NCI-H2227 treated with DMSO at 0.1 percent for 48 hours (cell line): ENCODE data around the gene VPS72.

ENCODE experiments used
- DNase-seq: peaks from one replicate; lab custom pipeline; 2025; lab: John Stamatoyannopoulos, UW

Gene VPS72

GRCh38 chr1:151144474-151145303 is 45.3 kb downstream of the VPS72 start:
- no peak for DNase-seq

GRCh38 chr1:151143986-151144385 is 46.0 kb downstream of the VPS72 start:
- DNase-seq = no peak

- DNase-seq = no peak
These were observed 47.0 kb downstream of the VPS72 start for GRCh38 chr1:151143057-151143435.

DNA sequence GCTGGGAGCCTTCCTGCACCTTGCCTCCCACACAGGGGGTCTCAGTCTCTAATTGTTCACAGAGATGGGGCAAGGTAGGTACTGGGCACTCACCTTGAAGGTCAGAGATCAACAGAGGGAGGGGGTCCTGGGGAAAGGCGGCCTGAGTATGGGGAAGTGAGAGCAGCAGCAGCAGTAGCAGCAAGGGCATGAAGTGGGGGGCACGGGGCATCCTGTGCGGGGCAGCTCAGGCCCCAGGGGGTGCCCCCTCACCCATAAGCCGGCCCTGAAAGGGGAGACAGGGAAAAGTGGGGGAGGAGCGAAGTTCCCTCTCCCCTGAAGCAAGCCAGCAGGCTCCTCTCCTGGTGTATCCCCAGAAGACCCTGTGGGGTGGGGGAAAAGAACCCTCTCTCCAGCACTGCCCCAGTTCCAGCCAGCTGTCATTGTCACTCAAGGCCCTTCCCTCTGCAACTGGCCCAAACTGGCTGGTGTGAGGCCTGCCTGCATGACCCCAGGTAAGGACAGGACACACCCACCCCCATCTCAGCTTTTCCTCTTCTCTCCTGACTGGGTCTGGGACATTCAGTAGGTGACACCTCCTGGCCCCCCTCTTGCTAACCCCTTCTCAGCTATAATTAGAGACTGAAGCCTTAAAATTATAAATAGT is 47.5 kb downstream of the VPS72 start:
- DNase-seq = no peak

DNA sequence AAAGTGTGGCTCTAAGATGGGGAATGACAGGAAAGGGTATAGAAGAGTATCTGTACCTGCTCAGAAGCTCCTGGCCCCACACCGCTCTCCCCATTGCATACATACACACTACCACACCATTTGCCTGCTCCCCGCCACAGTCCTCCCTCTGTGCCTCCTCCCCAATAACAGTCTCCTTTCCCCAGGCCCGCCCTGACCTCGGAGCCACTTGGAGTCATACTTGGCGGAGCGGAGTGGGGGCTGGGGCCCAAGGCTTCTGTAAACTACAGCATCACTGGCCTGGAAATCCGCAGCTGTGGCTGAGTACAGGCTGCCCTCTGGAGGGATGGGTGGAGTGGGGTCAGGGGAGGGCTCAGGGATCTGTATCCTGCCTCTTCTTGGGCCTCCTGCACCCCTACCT is 52.2 kb downstream of the VPS72 start:
- DNase-seq = no peak

GRCh38 chr1:151135433-151136385 is 54.3 kb downstream of the VPS72 start:
- no peak for DNase-seq

DNA sequence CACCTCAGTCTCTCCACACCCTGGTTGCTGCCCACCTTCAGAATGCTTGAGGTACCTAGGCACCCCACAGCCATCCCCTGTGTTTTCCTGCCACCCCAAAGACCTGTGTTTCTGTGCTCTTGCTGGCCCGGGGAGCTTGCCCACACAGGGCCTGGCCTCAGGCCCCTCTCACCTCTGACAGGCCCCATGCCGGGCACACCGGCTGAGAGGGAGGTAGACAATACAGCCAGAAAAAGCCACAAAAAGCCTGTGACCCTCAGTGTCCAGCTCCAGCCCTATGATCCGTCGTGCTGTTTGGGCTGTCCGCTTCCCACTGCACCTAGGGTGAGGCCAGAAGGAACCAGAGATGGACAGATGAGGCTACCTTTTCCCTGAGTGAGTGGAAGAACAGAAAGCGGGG is 55.0 kb downstream of the VPS72 start:
- no peak for DNase-seq

GRCh38 chr1:151134396-151134795 is 55.6 kb downstream of the VPS72 start:
- DNase-seq = no peak

DNA sequence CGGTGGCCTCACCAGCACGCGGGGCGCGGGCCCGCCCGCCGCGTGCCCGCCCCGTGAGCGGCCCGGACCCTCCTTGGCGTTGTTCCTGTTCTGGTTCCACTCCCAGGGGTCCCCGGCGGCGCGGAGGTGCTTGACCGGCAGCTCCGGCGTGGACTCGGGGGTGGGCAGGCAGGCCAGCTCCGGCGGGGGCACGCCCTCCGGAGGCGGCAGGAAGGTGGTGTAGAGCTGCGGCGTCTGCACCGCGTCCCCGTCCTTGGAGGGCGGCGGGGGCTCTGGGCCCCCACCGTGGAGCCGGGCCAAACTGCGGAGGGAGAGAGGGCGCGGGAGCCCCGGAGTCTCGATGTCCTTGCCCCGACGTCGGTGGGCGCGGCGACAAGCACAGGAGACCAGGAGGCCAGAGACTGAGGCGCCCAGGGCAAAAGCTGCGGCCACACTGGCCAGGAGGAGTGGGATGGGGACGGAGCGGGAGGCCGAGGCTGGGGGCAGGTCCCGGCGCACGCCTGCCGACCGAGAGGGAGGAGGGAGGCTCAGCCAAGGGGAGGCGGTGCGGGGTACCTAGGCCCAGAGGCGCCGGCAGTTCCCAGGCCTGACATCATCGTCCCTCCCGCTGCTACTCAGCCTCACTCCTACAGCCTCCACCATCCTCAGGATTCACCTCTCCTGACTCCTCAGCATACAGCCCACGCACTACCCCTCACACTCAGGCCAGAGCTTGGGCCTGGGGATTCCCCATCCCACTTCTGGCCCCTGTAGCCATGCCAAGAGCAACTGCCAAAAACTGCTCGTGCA is 56.8 kb downstream of the VPS72 start:
- DNase-seq = no peak

DNA sequence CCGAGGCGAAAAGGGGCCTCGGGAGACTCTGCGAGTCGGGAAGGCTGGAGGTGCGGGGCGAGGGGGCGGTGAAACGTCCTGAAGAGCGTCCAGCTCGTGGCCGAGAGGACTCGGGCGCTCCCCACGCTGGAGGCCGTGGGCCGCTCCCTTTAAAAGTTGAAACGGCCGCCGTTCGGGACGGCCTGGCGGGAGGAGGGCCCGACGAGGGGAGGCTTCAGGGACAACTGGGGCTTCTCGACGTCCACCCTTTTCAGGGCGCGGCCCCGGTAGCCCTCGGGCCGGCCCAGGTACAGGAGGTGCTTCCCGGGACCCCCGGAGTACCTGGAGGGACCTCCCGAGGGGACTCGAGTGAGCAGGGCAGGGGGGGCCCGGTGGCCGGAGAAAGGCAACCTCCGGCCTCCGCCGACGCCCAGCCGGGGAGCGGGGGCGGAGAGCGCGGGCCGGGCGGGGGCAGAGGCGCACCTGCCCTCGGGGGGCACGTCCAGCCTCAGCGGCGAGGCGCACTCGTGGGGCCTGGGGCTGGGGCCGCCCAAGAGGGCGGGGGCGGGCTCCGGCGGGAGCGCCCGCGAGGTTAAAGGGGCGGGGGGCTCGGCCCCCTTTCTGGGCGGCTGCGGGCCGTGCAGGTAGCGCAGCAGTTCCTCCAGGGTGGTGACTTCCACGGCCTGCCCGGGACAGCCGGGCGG is 57.5 kb downstream of the VPS72 start:
- no peak for DNase-seq

DNA sequence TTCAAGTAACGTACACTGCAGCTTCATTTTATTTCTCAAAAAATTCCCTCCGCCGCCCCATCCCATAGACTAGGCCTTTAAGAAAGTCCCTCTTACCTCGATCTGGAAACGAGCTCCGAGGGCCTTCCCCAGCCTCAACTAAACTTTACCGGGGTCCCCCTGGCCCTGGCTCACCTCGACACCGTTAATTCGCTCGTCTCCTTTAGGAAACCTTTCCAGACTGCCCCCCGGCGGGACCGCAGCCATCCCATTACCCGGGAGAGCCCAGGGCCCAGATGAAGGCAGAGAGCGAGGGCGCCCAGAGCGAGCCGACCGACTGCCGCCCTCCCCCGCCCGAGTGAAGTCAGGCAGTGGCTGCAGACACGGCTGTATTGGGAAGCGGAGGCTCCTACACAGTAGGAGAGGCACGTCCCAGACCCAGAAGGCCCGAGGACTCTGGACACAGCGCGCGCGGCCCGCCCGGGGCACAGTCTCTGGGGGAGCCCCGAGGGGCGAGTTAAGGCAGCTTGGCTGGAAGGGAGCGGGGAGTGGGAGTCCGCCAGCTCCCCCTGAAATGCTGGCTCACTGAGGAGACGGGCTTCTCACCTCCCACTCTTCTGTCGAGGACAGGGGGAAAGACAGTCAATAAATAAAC is 58.2 kb downstream of the VPS72 start:
- DNase-seq = no peak

- no peak for DNase-seq
These were observed 58.9 kb downstream of the VPS72 start for GRCh38 chr1:151130987-151131586.

DNA sequence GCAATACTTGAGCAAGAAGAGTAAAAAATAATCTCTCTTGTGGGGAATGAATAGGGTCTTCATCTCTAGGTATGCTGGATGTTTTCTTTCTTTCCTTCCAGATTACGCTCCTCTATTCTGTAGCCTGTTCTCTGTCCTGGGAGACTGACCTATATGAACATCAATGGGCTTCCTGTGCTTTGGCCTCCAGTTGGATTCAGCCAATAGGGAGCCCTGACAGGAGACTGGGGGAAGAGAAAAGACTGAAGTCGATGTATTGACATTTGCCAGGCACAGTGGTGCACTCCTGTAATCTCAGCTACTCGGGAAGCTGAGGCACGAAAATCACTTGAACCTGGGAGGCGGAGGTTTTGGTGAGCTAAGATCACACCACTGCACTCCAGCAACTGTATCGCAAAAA is 61.2 kb downstream of the VPS72 start:
- no peak for DNase-seq
